Breast epithelium (tissue), 4 donors: ENCODE results near the gene APOC1. TPM values are rescaled to one million over a fixed set of nuclear protein-coding genes. Genes with fewer than 3 reads are reported as not detected.

ENCODE experiments used
- DNase-seq, 2 donors: peaks; one replicate each; pipeline ENCODE4 v3.0.0-alpha.2; 2019; ENCODE audit warnings: low spot score in 2 of 2
- H3K27ac ChIP-seq, 2 donors: fragments of 200-600 bp; sonication (generic) in 1 of 2; one replicate each; pipeline ENCODE4 v1.5.1; 2016 to 2019; ENCODE audit warnings: mild to moderate bottlenecking in 1 of 2
- H3K27me3 ChIP-seq, 2 donors: fragments of 200-600 bp; sonication (generic) in 1 of 2; one replicate each; pipeline versions ENCODE4 v1.5.1 to v1.6.0; 2017 to 2019; ENCODE audit warnings: control low read depth in 1 of 2, mild to moderate bottlenecking in 1 of 2
- H3K36me3 ChIP-seq: fragments of 200-600 bp; one replicate; pipeline ENCODE4 v1.5.1; 2019
- H3K4me1 ChIP-seq, 2 donors: fragments of 200-600 bp; sonication (generic); one replicate each; pipeline ENCODE4 v1.5.1; 2016 to 2019; ENCODE audit warnings: control low read depth in 1 of 2
- H3K4me3 ChIP-seq, 3 donors: fragments of 200-600 bp; sonication (generic); 1 replicate in 2 of 3; 2 replicates in 1 of 3; pipeline ENCODE4 v1.5.1; 2016 to 2019; ENCODE audit warnings: mild to moderate bottlenecking in 3 of 3, moderate library complexity in 2 of 3
- H3K9me3 ChIP-seq, 2 donors: fragments of 200-600 bp; sonication (generic) in 1 of 2; one replicate each; pipeline ENCODE4 v1.5.1; 2016 to 2019; ENCODE audit warnings: control low read depth in 1 of 2
- POLR2A ChIP-seq: fragments of 450-650 bp; IDR thresholded peaks from one replicate; pipeline ENCODE4 v1.6.1; 2016; ENCODE audit warnings: antibody characterized with exemption, mild to moderate bottlenecking, moderate library complexity
- POLR2AphosphoS5 ChIP-seq, 3 donors: sonication (generic); formaldehyde crosslinking; IDR thresholded peaks; one replicate each; pipeline ENCODE4 v1.6.1; 2017; ENCODE audit warnings: antibody characterized with exemption in 3 of 3
- intact Hi-C: fragments of 100-400 bp; cut with DNase I; formaldehyde crosslinking; loops from one replicate; pipeline ENCODE4 v1.15.1; 2023; ENCODE audit warnings: low total_unique reads
- total RNA-seq, 3 donors: library from RNA; depleted of rRNA; stranded (reverse); fragments of >200 nt; gene quantifications; one replicate each; pipeline ENCODE4 v1.1.0, GENCODE V29; 2016
- TF ChIP-seq, protein P1 (sequence below), 3 donors: fragments of 450-650 bp; IDR thresholded peaks; one replicate each; pipeline ENCODE4 v1.5.1; 2016 to 2017; ENCODE audit warnings: antibody characterized with exemption in 3 of 3, mild to moderate bottlenecking in 3 of 3, moderate library complexity in 3 of 3

The APOC1 gene
- total RNA-seq, 3 donors from 2014 or later = 59.0 to 285 (median 78.7) TPM

DNA sequence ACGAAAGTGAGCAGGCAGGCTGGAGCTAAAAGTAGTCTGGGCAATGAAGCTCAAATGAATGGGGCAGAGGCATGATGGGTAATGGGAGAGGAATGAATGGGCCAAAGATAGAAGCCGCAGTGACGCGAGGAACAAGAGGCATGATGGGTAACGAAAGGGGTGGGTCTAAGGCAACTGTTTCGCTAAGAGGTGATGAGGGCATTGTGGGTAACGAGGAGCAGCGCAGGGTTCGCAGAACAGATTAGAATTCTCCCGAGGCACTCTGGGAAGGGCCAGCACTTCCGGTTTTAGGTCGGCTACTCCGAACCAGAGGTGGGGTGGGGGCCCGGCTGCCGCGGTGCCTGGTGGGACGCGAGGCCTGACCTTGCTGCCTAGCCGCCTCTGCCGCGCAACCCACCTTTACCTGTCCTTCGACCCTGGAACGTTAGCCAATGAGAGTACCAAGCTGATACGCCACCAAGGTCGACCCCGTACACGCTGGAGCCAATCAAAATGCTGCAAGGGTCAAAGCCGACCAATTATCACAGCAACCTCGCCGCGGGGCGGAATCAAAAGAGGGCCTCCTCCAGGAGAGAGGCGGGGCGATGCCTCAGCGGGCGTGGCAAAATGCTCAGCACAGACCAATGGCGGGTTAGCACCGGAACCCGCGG, 23.9 kb upstream of the APOC1 start:
- TF ChIP-seq, protein P1, sequence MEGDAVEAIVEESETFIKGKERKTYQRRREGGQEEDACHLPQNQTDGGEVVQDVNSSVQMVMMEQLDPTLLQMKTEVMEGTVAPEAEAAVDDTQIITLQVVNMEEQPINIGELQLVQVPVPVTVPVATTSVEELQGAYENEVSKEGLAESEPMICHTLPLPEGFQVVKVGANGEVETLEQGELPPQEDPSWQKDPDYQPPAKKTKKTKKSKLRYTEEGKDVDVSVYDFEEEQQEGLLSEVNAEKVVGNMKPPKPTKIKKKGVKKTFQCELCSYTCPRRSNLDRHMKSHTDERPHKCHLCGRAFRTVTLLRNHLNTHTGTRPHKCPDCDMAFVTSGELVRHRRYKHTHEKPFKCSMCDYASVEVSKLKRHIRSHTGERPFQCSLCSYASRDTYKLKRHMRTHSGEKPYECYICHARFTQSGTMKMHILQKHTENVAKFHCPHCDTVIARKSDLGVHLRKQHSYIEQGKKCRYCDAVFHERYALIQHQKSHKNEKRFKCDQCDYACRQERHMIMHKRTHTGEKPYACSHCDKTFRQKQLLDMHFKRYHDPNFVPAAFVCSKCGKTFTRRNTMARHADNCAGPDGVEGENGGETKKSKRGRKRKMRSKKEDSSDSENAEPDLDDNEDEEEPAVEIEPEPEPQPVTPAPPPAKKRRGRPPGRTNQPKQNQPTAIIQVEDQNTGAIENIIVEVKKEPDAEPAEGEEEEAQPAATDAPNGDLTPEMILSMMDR (IDR thresholded peaks at IDR 0.05) = no peak
- peak; percentile 85 to 89 (median 87) for TF ChIP-seq POLR2AphosphoS5 (IDR thresholded peaks at IDR 0.05)
- intact Hi-C loops = no loop called here
- Histone ChIP-seq H3K9me3 (no peaks in the 10 kb centered on the region), H3K36me3 (no peaks in the 10 kb centered on the region), H3K27ac (peak overlapping the region; percentile 97 to 100), H3K27me3 (no peaks in the 10 kb centered on the region), H3K4me1 (peaks cover 11 to 16% of the 10 kb centered on the region in 2 donors), H3K4me3 (peak overlapping the region; percentile 79 to 99 (median 86))
- peak; percentile 100 for DNase-seq

DNA sequence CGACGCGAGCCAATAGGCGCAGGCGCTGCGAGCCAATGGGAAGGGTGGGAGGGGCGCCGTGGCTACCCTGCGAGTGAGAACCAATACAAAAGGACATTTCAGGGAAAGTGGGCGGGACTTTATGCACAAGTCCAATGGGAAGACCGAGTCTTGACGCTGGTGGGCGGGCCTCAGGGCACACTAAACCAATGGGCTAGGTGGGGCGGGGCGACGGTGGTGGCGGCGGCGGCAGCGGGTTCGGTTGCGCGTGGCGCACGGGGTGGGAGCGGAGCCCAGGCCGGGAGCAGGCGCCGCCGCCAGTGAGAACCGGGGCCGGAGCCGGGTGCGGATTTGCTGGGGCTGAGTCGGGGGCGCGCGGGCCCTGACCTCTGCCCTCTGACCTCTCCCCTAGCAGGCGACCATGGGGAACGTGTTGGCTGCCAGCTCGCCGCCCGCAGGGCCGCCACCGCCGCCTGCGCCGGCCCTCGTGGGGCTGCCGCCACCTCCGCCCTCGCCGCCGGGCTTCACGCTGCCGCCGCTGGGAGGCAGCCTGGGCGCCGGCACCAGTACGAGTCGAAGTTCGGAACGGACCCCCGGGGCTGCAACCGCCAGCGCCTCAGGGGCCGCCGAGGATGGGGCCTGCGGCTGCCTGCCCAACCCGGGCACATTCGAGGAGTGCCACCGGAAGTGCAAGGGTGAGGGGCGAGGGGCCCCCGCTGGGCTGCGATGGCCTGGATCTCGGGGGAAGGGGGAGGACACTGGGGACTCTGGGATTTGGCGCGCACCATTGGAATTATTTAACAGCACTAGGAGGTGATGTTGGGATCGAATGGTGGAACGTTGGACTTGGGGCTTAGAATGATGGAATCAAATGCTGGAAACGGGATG, 23.2 kb upstream of the APOC1 start, which contains the start of gene TOMM40:
TOMM40 (plus strand) TSS at position 239 of the 867 bp plus-strand sequence; CDS start at position 401, 162 bp downstream.
- no peaks in the 10 kb centered on the region for H3K36me3 ChIP-seq
- peak in 1 of 3 donors; percentile 11 for TF ChIP-seq POLR2AphosphoS5 (IDR thresholded peaks at IDR 0.05)
- no peak for TF ChIP-seq POLR2A
- H3K4me1 ChIP-seq = peaks cover 11 to 16% of the 10 kb centered on the region in 2 donors
- peak within 1 kb of the TSS; percentile 79 to 99 (median 86) for H3K4me3 ChIP-seq
- H3K27me3 ChIP-seq = no peaks in the 10 kb centered on the region
- intact Hi-C loops = no loop called here
- H3K9me3 ChIP-seq = no peaks in the 10 kb centered on the region
- H3K27ac ChIP-seq = peak within 1 kb of the TSS; percentile 97 to 100
- DNase-seq = no peak

DNA sequence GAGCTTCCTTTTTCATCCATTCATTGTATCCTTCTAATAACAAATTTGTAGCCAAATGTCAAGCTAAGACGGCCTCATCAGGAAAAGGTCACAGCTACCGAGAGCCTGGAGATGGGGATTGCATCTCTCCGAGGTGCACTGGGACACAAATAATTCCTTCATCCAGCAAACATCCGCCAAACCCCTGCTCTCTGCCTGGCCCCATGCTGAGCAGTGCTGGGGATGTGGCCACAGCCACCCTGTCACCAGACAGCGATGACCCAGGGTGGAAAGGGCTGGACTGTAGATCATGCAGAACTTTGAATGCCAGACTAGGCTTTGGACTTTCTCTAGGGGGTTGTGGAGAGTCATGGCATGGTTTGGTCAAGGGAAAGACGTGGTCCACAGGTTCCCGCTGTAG, 21.5 kb upstream of the APOC1 start:
- Histone ChIP-seq H3K27me3 (no peaks in the 10 kb centered on the region), H3K9me3 (no peaks in the 10 kb centered on the region), H3K4me1 (peaks cover 11 to 16% of the 10 kb centered on the region in 2 donors), H3K27ac (no peak overlapping the region), H3K36me3 (no peaks in the 10 kb centered on the region), H3K4me3 (no peak overlapping the region)
- TF ChIP-seq, protein P1 (IDR thresholded peaks at IDR 0.05) = no peak
- TF ChIP-seq POLR2A = no peak
- intact Hi-C loops = no loop called here
- DNase-seq = no peak

DNA sequence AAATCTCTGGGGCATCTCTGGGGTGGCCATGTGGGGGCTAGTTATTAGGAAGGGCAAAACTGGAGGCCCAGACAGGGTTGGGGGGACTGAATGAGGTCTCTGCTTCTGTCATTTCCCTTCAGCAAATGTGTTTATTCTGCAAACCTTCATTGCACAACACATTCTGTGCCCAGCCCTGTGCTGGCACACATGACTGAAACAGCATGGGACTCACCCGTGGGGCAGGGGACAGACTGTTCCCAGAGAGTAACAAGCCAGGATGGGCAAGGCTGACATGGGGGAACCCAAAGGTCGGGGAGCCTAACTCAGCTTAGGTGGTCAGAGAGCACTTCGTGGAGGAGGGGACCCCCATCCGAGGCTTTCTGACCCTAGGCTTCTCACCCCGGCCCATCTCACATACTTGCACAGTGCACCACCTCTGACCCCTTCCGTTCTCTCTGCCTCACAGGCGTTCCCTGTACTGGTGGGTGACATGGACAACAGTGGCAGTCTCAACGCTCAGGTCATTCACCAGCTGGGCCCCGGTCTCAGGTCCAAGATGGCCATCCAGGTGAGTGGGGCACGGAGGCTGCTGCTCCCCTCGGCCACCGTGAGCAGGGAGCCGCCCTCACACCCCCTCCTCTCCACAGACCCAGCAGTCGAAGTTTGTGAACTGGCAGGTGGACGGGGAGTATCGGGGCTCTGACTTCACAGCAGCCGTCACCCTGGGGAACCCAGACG, 20.9 kb upstream of the APOC1 start:
- Histone ChIP-seq H3K27ac (no peak overlapping the region), H3K36me3 (no peaks in the 10 kb centered on the region), H3K4me3 (no peak overlapping the region), H3K4me1 (peaks cover 11 to 16% of the 10 kb centered on the region in 2 donors), H3K9me3 (no peaks in the 10 kb centered on the region), H3K27me3 (no peaks in the 10 kb centered on the region)
- no peak for TF ChIP-seq POLR2A
- TF ChIP-seq, protein P1 (IDR thresholded peaks at IDR 0.05) = no peak
- no peak for TF ChIP-seq POLR2AphosphoS5 (IDR thresholded peaks at IDR 0.05)
- intact Hi-C loops = no loop called here
- DNase-seq = no peak

DNA sequence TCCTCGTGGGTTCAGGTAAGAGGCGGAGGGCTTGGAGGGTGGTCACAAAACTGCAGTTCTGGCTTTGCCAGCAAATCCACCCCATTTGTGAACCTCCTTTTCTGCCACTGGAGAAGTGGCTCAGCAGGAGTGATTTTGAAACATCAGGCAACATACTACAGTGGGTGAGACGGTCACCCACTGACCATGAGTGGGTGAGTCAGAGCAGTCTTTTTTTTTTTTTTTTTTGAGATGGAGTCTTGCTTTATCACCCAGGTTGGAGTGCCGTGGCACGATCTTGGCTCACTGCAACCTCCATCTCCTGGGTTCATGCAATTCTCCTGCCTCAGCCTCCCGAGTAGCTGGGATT, 20.4 kb upstream of the APOC1 start:
- Histone ChIP-seq H3K27ac (no peak overlapping the region), H3K9me3 (no peaks in the 10 kb centered on the region), H3K27me3 (no peaks in the 10 kb centered on the region), H3K4me3 (no peak overlapping the region), H3K4me1 (peaks cover 11 to 16% of the 10 kb centered on the region in 2 donors), H3K36me3 (no peaks in the 10 kb centered on the region)
- intact Hi-C loops = no loop called here
- DNase-seq = no peak
- no peak for TF ChIP-seq POLR2AphosphoS5 (IDR thresholded peaks at IDR 0.05)
- TF ChIP-seq, protein P1 (IDR thresholded peaks at IDR 0.05) = no peak
- TF ChIP-seq POLR2A = no peak
